Measurements from ENCODE around the gene PABPN1.

DNA sequence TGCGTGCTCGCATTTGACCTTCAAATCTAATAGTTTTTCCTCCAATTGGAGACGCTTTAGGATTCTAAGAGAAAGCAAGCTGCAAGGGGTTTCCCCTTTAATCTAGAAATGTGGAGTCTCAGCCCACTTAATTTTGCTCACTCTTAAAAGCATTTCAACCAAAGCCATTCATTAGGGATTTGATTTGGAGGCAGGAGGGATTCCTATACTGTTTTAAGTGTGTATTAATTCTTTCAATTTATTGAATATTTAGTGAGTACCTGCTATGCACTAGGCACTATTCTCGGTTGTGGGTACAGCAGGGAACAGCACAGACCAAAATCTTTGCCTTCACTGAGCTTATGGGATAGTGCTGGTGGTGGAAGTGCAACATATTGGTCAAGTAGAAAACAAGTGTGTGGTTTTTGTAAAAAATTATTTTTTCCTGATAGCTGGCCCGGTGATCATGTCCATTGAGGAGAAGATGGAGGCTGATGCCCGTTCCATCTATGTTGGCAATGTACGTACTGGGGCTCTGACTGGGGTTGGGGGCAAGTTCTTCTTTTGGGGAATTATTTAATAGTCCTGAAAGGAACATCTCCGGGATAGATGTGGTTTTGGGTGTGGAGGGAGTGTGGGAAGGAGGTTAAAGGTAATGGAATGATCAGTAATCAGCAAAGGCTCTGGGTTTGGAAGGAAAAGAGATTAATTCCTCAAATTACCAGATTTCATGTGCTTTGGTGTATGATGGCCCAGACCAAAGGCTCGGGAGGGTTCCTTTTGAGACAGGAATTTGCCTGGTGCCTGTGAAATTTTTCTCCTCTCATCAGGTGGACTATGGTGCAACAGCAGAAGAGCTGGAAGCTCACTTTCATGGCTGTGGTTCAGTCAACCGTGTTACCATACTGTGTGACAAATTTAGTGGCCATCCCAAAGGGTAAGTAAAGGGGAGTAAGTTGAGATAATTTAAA, 1.6 kb downstream of the PABPN1 start:
- TF ChIP-seq CTCF (IDR thresholded peaks at IDR 0.05; ENCODE audit: low read depth, low read length, poor library complexity, severe bottlenecking) (no peak), EZH2phosphoT487 (IDR thresholded peaks at IDR 0.05; ENCODE audit: borderline replicate concordance, low read length) (no peak)

All from DOHH2 (cell line).